ENCODE data around the gene SLCO3A1.

DNA sequence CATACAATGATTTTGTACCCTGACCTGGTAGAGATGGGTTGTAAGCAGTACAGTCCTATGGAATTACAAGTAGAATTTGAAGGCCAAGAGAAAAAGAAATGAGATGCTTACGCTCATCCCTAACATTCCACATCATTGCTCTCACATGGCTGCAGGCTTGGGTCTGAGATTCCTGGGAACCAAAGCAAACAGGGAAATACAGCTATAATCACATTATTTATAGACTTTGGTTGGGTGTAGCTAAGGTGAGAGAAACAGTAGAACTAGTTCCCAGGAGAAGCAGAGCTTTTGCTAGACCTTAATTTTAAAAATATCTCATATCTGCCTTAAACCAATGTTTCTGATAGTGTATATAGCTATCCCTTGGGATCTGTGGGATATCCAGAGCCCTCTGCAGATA is 51.4 kb downstream of the SLCO3A1 start:
- TF ChIP-seq, protein P1, sequence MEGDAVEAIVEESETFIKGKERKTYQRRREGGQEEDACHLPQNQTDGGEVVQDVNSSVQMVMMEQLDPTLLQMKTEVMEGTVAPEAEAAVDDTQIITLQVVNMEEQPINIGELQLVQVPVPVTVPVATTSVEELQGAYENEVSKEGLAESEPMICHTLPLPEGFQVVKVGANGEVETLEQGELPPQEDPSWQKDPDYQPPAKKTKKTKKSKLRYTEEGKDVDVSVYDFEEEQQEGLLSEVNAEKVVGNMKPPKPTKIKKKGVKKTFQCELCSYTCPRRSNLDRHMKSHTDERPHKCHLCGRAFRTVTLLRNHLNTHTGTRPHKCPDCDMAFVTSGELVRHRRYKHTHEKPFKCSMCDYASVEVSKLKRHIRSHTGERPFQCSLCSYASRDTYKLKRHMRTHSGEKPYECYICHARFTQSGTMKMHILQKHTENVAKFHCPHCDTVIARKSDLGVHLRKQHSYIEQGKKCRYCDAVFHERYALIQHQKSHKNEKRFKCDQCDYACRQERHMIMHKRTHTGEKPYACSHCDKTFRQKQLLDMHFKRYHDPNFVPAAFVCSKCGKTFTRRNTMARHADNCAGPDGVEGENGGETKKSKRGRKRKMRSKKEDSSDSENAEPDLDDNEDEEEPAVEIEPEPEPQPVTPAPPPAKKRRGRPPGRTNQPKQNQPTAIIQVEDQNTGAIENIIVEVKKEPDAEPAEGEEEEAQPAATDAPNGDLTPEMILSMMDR (IDR thresholded peaks at IDR 0.05): no peak
- TF ChIP-seq POLR2A (IDR thresholded peaks at IDR 0.05): no peak
